HEK293 (cell line): Measurements from ENCODE around the gene PSMD9.

Experiments used
- CTCF ChIA-PET: fragments of 350-600 bp; formaldehyde crosslinking; extraction: SDS; loops from one replicate; lab custom pipeline; 2021; ENCODE audit warnings: antibody characterized with exemption; lab: Yijun Ruan, JAX
- POLR2A ChIA-PET: fragments of 300-600 bp; formaldehyde crosslinking; extraction: SDS; loops from one replicate; lab custom pipeline; 2020; ENCODE audit warnings: antibody characterized with exemption, inconsistent platforms; lab: Yijun Ruan, JAX
- H3K27ac ChIP-seq: fragments of 200-500 bp; sonication (Bioruptor generic); 2 replicates; pipeline ENCODE4 v1.5.1; 2014; ENCODE audit warnings: low read depth, low read length, control low read depth, inconsistent platforms; ENCODE audit errors: extremely low read depth
- H3K36me3 ChIP-seq, 2 experiments: fragments of 200-500 bp in 1 of 2; sonication (Bioruptor generic) in 1 of 2; 1 replicate in 1 of 2; 2 replicates in 1 of 2; pipeline ENCODE4 v1.5.1; 2014 to 2017; ENCODE audit warnings: inconsistent platforms in 2 of 2, low read length in 2 of 2; ENCODE audit not compliant: control insufficient read depth in 2 of 2, insufficient read depth in 1 of 2
- H3K4me1 ChIP-seq: fragments of 200-500 bp; sonication (Bioruptor generic); 2 replicates; pipeline ENCODE4 v1.5.1; 2014; ENCODE audit warnings: mild to moderate bottlenecking, low read length, inconsistent platforms; ENCODE audit not compliant: control insufficient read depth, insufficient read depth
- H3K4me3 ChIP-seq: 2 replicates; pipeline ENCODE4 v1.5.1; 2011; ENCODE audit warnings: low read depth, mild to moderate bottlenecking, control low read depth, low read length, moderate library complexity
- H3K9me3 ChIP-seq: fragments of 200-500 bp; sonication (Bioruptor generic); 2 replicates; pipeline ENCODE4 v1.5.1; 2014; ENCODE audit warnings: low read depth, low read length, inconsistent platforms; ENCODE audit not compliant: control insufficient read depth, insufficient read depth
- EGR2 ChIP-seq: fragments of 450-650 bp; formaldehyde crosslinking; IDR thresholded peaks from 2 replicates; pipeline ENCODE4 v1.5.1; 2016; ENCODE audit warnings: low read depth, missing biosample characterization, missing genetic modification characterization
- KLF9 ChIP-seq: fragments of 450-650 bp; formaldehyde crosslinking; IDR thresholded peaks from 2 replicates; pipeline ENCODE4 v1.5.1; 2016; ENCODE audit warnings: missing biosample characterization, missing genetic modification characterization, low read depth
- SETDB1 ChIP-seq: IDR thresholded peaks from one replicate; pipeline ENCODE4 v1.6.1; 2017; ENCODE audit warnings: mild to moderate bottlenecking, low read length, moderate library complexity, mixed read lengths; ENCODE audit not compliant: insufficient read length
- YY2 ChIP-seq: fragments of 450-650 bp; formaldehyde crosslinking; IDR thresholded peaks from 2 replicates; pipeline ENCODE4 v1.5.1; 2016; ENCODE audit warnings: missing biosample characterization, missing genetic modification characterization
- ZBTB1 ChIP-seq: fragments of 450-650 bp; formaldehyde crosslinking; IDR thresholded peaks from 2 replicates; pipeline ENCODE4 v1.5.1; 2016; ENCODE audit warnings: missing biosample characterization, missing genetic modification characterization
- ZNF37A ChIP-seq: fragments of 450-650 bp; IDR thresholded peaks from 2 replicates; pipeline ENCODE4 v1.5.1; 2018; ENCODE audit warnings: missing biosample characterization, missing genetic modification characterization
- ZNF529 ChIP-seq: fragments of 450-650 bp; formaldehyde crosslinking; IDR thresholded peaks from 2 replicates; pipeline ENCODE4 v1.5.1; 2017; ENCODE audit warnings: missing genetic modification characterization, missing biosample characterization; ENCODE audit not compliant: insufficient replicate concordance
- ZNF555 ChIP-seq: fragments of 450-650 bp; formaldehyde crosslinking; conservative IDR thresholded peaks from 2 replicates; pipeline ENCODE4 v1.5.1; 2017; ENCODE audit warnings: missing biosample characterization, mild to moderate bottlenecking, missing genetic modification characterization, inconsistent platforms
- ZNF558 ChIP-seq: fragments of 450-650 bp; formaldehyde crosslinking; IDR thresholded peaks from 2 replicates; pipeline ENCODE4 v1.5.1; 2016; ENCODE audit warnings: missing biosample characterization, missing genetic modification characterization
- ZNF768 ChIP-seq: fragments of 450-650 bp; formaldehyde crosslinking; IDR thresholded peaks from 2 replicates; pipeline ENCODE4 v1.5.1; 2018; ENCODE audit warnings: missing biosample characterization, mild to moderate bottlenecking, missing genetic modification characterization
- ZNF776 ChIP-seq: fragments of 450-650 bp; formaldehyde crosslinking; IDR thresholded peaks from 2 replicates; pipeline ENCODE4 v1.5.0; 2017; ENCODE audit warnings: missing biosample characterization, missing genetic modification characterization, borderline replicate concordance
- ZSCAN16 ChIP-seq: fragments of 450-650 bp; formaldehyde crosslinking; IDR thresholded peaks from 2 replicates; pipeline ENCODE4 v1.5.1; 2016; ENCODE audit warnings: missing biosample characterization, missing genetic modification characterization
- TF ChIP-seq, protein P1 (sequence below): fragments of 450-650 bp; formaldehyde crosslinking; IDR thresholded peaks from 2 replicates; pipeline ENCODE4 v1.5.1; 2016; ENCODE audit warnings: missing biosample characterization, missing genetic modification characterization
- TF ChIP-seq, protein P2 (sequence below): fragments of 450-650 bp; formaldehyde crosslinking; IDR thresholded peaks from 2 replicates; pipeline ENCODE4 v1.5.1; 2016; ENCODE audit warnings: missing biosample characterization, missing genetic modification characterization
- TF ChIP-seq, protein P3 (sequence below): fragments of 450-650 bp; formaldehyde crosslinking; IDR thresholded peaks from 2 replicates; pipeline ENCODE4 v1.5.1; 2017; ENCODE audit warnings: missing biosample characterization, missing genetic modification characterization
- TF ChIP-seq, protein P4 (sequence below): fragments of 450-650 bp; formaldehyde crosslinking; IDR thresholded peaks from 2 replicates; pipeline ENCODE4 v1.5.1; 2016; ENCODE audit warnings: missing biosample characterization, missing genetic modification characterization
- TF ChIP-seq, protein P5 (sequence below): fragments of 450-650 bp; formaldehyde crosslinking; IDR thresholded peaks from 2 replicates; pipeline ENCODE4 v1.5.1; 2016; ENCODE audit warnings: missing biosample characterization, missing genetic modification characterization

The PSMD9 gene

GRCh38 chr12:121927813-121928212 lies 39.2 kb downstream of the PSMD9 start:
- Histone ChIP-seq H3K4me1 (no peaks in the 10 kb centered on the region), H3K4me3 (no peak overlapping the region), H3K36me3 (peaks cover 0 to 3% of the 10 kb centered on the region in 2 experiments; a peak in 2 of 3 replicates), H3K9me3 (no peaks in the 10 kb centered on the region)
- ChIA-PET CTCF (interaction anchor here (0.6 to 0.7 kb wide), 2 partner anchors 33 to 72 kb away, joined by 3 read pairs; no protein-coding TSS in a partner anchor), POLR2A (no interaction called here)
- TF ChIP-seq, protein P1, sequence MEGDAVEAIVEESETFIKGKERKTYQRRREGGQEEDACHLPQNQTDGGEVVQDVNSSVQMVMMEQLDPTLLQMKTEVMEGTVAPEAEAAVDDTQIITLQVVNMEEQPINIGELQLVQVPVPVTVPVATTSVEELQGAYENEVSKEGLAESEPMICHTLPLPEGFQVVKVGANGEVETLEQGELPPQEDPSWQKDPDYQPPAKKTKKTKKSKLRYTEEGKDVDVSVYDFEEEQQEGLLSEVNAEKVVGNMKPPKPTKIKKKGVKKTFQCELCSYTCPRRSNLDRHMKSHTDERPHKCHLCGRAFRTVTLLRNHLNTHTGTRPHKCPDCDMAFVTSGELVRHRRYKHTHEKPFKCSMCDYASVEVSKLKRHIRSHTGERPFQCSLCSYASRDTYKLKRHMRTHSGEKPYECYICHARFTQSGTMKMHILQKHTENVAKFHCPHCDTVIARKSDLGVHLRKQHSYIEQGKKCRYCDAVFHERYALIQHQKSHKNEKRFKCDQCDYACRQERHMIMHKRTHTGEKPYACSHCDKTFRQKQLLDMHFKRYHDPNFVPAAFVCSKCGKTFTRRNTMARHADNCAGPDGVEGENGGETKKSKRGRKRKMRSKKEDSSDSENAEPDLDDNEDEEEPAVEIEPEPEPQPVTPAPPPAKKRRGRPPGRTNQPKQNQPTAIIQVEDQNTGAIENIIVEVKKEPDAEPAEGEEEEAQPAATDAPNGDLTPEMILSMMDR (tag by site-specific recombination), result no peak
- TF ChIP-seq ZNF776 (tag by site-specific recombination), result no peak
- TF ChIP-seq ZNF768 (tag by site-specific recombination), result no peak
- no peak for TF ChIP-seq SETDB1
- TF ChIP-seq, protein P2, sequence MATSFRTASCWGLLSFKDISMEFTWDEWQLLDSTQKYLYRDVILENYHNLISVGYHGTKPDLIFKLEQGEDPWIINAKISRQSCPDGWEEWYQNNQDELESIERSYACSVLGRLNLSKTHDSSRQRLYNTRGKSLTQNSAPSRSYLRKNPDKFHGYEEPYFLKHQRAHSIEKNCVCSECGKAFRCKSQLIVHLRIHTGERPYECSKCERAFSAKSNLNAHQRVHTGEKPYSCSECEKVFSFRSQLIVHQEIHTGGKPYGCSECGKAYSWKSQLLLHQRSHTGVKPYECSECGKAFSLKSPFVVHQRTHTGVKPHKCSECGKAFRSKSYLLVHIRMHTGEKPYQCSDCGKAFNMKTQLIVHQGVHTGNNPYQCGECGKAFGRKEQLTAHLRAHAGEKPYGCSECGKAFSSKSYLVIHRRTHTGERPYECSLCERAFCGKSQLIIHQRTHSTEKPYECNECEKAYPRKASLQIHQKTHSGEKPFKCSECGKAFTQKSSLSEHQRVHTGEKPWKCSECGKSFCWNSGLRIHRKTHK (tag by site-specific recombination), result no peak
- no peak for TF ChIP-seq ZNF37A (tag by site-specific recombination)
- TF ChIP-seq KLF9 (tag by site-specific recombination), result no peak
- TF ChIP-seq, protein P3, sequence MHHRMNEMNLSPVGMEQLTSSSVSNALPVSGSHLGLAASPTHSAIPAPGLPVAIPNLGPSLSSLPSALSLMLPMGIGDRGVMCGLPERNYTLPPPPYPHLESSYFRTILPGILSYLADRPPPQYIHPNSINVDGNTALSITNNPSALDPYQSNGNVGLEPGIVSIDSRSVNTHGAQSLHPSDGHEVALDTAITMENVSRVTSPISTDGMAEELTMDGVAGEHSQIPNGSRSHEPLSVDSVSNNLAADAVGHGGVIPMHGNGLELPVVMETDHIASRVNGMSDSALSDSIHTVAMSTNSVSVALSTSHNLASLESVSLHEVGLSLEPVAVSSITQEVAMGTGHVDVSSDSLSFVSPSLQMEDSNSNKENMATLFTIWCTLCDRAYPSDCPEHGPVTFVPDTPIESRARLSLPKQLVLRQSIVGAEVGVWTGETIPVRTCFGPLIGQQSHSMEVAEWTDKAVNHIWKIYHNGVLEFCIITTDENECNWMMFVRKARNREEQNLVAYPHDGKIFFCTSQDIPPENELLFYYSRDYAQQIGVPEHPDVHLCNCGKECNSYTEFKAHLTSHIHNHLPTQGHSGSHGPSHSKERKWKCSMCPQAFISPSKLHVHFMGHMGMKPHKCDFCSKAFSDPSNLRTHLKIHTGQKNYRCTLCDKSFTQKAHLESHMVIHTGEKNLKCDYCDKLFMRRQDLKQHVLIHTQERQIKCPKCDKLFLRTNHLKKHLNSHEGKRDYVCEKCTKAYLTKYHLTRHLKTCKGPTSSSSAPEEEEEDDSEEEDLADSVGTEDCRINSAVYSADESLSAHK, result no peak
- TF ChIP-seq, protein P4, sequence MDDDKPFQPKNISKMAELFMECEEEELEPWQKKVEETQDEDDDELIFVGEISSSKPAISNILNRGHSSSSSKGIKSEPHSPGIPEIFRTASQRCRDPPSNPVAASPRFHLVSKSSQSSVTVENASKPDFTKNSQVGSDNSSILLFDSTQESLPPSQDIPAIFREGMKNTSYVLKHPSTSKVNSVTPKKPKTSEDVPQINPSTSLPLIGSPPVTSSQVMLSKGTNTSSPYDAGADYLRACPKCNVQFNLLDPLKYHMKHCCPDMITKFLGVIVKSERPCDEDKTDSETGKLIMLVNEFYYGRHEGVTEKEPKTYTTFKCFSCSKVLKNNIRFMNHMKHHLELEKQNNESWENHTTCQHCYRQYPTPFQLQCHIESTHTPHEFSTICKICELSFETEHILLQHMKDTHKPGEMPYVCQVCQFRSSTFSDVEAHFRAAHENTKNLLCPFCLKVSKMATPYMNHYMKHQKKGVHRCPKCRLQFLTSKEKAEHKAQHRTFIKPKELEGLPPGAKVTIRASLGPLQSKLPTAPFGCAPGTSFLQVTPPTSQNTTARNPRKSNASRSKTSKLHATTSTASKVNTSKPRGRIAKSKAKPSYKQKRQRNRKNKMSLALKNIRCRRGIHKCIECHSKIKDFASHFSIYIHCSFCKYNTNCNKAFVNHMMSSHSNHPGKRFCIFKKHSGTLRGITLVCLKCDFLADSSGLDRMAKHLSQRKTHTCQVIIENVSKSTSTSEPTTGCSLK, result no peak
- TF ChIP-seq ZNF555 (tag by site-specific recombination), result no peak
- TF ChIP-seq ZNF558 (tag by site-specific recombination), result no peak
- TF ChIP-seq ZBTB1 (tag by site-specific recombination), result no peak
- no peak for TF ChIP-seq ZNF529 (tag by site-specific recombination)
- TF ChIP-seq ZSCAN16 (tag by site-specific recombination), result no peak
- TF ChIP-seq, protein P5, sequence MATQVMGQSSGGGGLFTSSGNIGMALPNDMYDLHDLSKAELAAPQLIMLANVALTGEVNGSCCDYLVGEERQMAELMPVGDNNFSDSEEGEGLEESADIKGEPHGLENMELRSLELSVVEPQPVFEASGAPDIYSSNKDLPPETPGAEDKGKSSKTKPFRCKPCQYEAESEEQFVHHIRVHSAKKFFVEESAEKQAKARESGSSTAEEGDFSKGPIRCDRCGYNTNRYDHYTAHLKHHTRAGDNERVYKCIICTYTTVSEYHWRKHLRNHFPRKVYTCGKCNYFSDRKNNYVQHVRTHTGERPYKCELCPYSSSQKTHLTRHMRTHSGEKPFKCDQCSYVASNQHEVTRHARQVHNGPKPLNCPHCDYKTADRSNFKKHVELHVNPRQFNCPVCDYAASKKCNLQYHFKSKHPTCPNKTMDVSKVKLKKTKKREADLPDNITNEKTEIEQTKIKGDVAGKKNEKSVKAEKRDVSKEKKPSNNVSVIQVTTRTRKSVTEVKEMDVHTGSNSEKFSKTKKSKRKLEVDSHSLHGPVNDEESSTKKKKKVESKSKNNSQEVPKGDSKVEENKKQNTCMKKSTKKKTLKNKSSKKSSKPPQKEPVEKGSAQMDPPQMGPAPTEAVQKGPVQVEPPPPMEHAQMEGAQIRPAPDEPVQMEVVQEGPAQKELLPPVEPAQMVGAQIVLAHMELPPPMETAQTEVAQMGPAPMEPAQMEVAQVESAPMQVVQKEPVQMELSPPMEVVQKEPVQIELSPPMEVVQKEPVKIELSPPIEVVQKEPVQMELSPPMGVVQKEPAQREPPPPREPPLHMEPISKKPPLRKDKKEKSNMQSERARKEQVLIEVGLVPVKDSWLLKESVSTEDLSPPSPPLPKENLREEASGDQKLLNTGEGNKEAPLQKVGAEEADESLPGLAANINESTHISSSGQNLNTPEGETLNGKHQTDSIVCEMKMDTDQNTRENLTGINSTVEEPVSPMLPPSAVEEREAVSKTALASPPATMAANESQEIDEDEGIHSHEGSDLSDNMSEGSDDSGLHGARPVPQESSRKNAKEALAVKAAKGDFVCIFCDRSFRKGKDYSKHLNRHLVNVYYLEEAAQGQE, result no peak
- no peak for TF ChIP-seq EGR2 (tag by site-specific recombination)
- TF ChIP-seq YY2 (tag by site-specific recombination), result no peak
- TF ChIP-seq, all 188 proteins: peak for 0
- H3K27ac ChIP-seq, result no peak overlapping the region
